HFFc6 (cell line): ENCODE results near the gene LGALSL. TPM values are rescaled to one million over a fixed set of nuclear protein-coding genes. Genes with fewer than 3 reads are reported as not detected.
A peak's percentile ranks its signal among the peaks of the same experiment; 100 is the strongest.

Source experiments
- DNase-seq: peaks from one replicate; pipeline ENCODE4 v3.0.0-alpha.2; 2018
- H3K27ac Mint-ChIP-seq: 2 replicates; pipeline ENCODE4 v1.8.0; 2020; ENCODE audit warnings: mild to moderate bottlenecking, mixed read lengths
- H3K27me3 Mint-ChIP-seq: 2 replicates; pipeline ENCODE4 v1.8.0; 2021; ENCODE audit warnings: mild to moderate bottlenecking, moderate library complexity, mixed read lengths; ENCODE audit not compliant: insufficient read depth
- H3K36me3 Mint-ChIP-seq: 2 replicates; pipeline ENCODE4 v1.8.0; 2021; ENCODE audit warnings: low read depth, mixed read lengths
- H3K4me1 Mint-ChIP-seq: 2 replicates; pipeline ENCODE4 v1.8.0; 2020; ENCODE audit warnings: low read depth, mixed read lengths
- H3K4me3 Mint-ChIP-seq: 2 replicates; pipeline ENCODE4 v1.8.0; 2020; ENCODE audit warnings: mild to moderate bottlenecking, moderate library complexity, mixed read lengths
- H3K9me3 Mint-ChIP-seq: 2 replicates; pipeline ENCODE4 v1.8.0; 2020; ENCODE audit warnings: mild to moderate bottlenecking, mixed read lengths
- total RNA-seq, 6 experiments: library from RNA; stranded (reverse); fragmentation: NEBNext Ultra II Directional; extraction: Animal tissue kit (Norgen Biotek cat#: 25700); gene quantifications; 2 replicates in 1 of 6; 3 replicates in 5 of 6; pipeline ENCODE4 v1.2.3, GENCODE V29; 2021
- TF ChIP-seq, protein P1 (sequence below): fragments of 200-600 bp; sonication (generic); IDR thresholded peaks from 2 replicates; pipeline ENCODE4 v1.5.0; 2021; ENCODE audit warnings: antibody characterized with exemption, mild to moderate bottlenecking

LGALSL gene
- total RNA-seq, 6 experiments from 2014 or later, result 0.64 to 2.1 (median 0.82) TPM

DNA sequence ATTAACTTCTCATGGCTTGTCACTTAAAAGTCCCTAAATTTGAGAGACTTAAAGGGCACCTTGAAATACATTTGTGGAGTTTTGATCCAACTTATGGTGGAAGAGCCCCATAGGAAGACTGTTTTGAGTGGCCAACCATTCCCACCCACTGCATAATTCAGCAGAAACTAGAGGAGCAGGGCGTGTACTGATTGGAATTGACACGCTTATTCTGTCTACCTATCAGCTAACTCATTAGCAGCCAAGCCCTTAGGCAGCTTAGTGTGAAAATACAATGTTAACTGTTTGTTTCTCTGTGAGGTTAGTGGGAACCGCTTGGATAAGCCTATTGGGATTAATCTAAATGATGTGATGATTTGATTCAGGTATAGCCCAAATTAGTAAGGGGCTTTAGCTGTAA, 6.4 kb downstream of the LGALSL start:
- Mint-ChIP-seq H3K36me3 (no peaks in the 10 kb centered on the region), H3K27me3 (peaks cover 8% of the 10 kb centered on the region), H3K9me3 (no peaks in the 10 kb centered on the region), H3K4me1 (peaks cover 10% of the 10 kb centered on the region), H3K4me3 (no peak overlapping the region), H3K27ac (no peak overlapping the region)
- no peak for DNase-seq
- TF ChIP-seq, protein P1, sequence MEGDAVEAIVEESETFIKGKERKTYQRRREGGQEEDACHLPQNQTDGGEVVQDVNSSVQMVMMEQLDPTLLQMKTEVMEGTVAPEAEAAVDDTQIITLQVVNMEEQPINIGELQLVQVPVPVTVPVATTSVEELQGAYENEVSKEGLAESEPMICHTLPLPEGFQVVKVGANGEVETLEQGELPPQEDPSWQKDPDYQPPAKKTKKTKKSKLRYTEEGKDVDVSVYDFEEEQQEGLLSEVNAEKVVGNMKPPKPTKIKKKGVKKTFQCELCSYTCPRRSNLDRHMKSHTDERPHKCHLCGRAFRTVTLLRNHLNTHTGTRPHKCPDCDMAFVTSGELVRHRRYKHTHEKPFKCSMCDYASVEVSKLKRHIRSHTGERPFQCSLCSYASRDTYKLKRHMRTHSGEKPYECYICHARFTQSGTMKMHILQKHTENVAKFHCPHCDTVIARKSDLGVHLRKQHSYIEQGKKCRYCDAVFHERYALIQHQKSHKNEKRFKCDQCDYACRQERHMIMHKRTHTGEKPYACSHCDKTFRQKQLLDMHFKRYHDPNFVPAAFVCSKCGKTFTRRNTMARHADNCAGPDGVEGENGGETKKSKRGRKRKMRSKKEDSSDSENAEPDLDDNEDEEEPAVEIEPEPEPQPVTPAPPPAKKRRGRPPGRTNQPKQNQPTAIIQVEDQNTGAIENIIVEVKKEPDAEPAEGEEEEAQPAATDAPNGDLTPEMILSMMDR, result no peak

DNA sequence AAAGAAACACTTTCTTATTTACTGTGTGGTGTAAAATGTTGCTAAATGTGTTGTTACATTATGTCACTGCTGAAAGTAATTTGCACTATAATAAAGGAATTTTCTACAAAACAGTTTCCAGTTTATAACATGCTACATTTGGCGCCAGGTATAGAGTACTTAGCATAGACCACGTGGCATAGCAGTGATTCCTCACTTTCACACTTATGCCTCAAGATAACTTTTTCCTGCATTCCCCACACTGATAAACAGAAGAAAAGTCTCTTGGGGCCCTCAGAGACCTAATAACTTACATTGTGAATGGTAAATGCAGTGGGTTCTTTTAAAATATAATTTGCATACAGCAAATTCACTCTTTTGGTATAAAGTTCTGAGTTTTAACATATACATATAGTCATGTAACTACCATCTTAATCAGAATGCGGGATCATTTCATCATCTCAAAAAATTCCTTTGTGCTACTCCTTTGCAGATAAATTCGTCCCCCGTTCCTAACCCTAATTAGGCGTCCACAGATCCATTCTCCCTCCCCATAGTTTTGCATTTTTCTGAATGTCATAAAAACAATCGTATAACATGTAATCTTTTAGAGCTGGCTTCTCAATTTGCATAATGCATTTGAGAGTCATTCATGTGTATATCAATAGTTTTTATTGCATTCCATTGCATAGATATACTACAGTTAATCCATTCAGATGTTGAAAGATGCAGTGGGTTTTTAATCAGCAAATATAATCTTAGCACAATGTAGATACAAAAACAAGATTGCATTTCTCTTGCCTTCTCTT, 7.5 kb downstream of the LGALSL start:
- Mint-ChIP-seq H3K9me3 (no peaks in the 10 kb centered on the region), H3K36me3 (no peaks in the 10 kb centered on the region), H3K4me1 (peaks cover 10% of the 10 kb centered on the region), H3K4me3 (no peak overlapping the region), H3K27me3 (peaks cover 8% of the 10 kb centered on the region), H3K27ac (no peak overlapping the region)
- no peak for DNase-seq
- TF ChIP-seq, protein P1, result no peak

DNA sequence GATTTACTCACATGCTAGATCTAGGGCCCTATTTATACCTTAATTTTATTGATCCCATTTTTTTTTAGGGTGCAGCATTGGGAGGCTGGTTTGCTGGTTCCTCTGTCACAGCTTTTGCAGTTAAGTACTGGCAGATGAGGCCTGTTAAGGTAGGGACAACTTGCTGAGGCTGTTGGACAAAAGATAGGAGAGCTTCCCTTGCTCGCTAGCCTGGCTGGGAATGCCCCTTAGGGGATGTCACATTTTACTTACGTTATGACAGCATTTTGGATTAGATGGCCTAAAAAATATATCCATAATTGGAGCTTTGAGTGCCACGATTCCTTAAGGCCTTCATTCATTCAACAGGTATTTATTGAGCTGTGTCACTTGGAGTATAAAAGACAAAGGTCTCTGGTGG, 8.2 kb downstream of the LGALSL start:
- H3K27me3 Mint-ChIP-seq, result peaks cover 12% of the 10 kb centered on the region
- H3K36me3 Mint-ChIP-seq, result no peaks in the 10 kb centered on the region
- peaks cover 10% of the 10 kb centered on the region for H3K4me1 Mint-ChIP-seq
- no peaks in the 10 kb centered on the region for H3K9me3 Mint-ChIP-seq
- DNase-seq, result no peak
- TF ChIP-seq, protein P1, result no peak
- no peak overlapping the region for H3K4me3 Mint-ChIP-seq
- H3K27ac Mint-ChIP-seq, result no peak overlapping the region

DNA sequence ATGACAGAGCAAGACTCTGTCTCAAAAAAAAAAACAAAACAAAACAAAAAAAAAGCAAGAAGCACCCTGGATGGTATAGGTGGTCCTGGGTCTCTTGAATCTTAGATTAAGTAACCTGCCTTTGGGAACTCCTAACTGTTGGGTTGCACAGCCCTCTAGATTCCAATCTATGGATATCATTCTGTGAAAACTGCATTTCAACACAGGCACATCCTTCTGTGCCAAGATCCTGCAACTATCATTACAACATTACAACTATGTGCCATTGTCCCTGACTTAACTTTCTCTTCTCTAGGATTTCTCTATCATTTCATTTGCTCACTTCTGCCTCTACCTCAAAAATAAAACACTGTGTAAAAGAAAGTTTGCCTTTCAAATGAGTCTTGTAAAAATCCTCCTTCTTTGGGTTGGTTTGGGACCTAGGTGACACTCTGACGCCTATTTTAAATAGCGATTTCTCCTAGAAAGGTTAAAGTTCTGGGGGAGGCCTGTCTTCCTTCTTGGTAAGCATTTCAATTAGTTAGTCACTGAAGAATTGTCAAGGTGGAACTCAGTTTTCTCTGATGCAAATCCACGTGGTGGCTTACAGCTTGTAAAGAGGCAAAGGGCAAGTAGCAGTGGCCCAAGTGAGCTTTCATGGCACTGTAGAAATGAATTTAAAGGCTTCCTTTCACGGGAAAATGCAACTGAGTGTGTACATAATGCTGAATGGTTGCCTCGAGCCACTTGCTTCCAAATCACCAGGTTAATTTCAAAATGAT, 9.2 kb downstream of the LGALSL start:
- TF ChIP-seq, protein P1, result no peak
- no peak for DNase-seq
- no peak overlapping the region for H3K4me3 Mint-ChIP-seq
- H3K4me1 Mint-ChIP-seq, result peaks cover 10% of the 10 kb centered on the region
- no peak overlapping the region for H3K27ac Mint-ChIP-seq
- H3K36me3 Mint-ChIP-seq, result no peaks in the 10 kb centered on the region
- H3K9me3 Mint-ChIP-seq, result no peaks in the 10 kb centered on the region
- peaks cover 20% of the 10 kb centered on the region for H3K27me3 Mint-ChIP-seq

DNA sequence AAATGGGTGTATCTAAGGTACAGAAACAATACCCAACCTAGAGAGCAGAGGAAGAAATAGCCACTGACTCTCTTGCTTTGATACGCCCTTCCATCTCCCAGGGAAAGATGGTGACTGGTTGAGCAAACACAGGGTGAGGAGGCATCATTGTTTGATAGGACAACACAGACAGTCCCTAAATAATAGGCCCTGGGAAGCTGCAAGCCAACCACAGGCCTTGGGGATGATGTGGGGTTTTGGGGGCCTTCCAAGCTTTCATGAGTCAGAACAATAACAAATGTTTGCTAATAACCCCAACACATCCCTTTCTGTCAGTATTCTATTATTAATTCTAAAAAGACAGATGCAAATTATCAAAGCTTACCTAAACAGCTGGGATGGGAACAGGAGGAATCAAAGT, 9.8 kb downstream of the LGALSL start:
- H3K4me3 Mint-ChIP-seq, result no peak overlapping the region
- H3K4me1 Mint-ChIP-seq, result peaks cover 10% of the 10 kb centered on the region
- no peaks in the 10 kb centered on the region for H3K9me3 Mint-ChIP-seq
- TF ChIP-seq, protein P1, result no peak
- H3K27ac Mint-ChIP-seq, result no peak overlapping the region
- H3K27me3 Mint-ChIP-seq, result peaks cover 22% of the 10 kb centered on the region
- no peaks in the 10 kb centered on the region for H3K36me3 Mint-ChIP-seq
- peak; percentile 68 for DNase-seq
